Mesendoderm (in vitro differentiated cells): ENCODE data around the gene KYAT1.

Source experiments
- DNase-seq: peaks from one replicate; pipeline ENCODE4 v3.0.0; 2013
- H2AK5ac ChIP-seq: 2 replicates; pipeline ENCODE4 v1.6.1; 2013; ENCODE audit warnings: low read length, inconsistent platforms
- H2BK120ac ChIP-seq: 2 replicates; pipeline ENCODE4 v1.6.1; 2013; ENCODE audit warnings: low read depth, mild to moderate bottlenecking, low read length, moderate library complexity, mixed read lengths
- H2BK15ac ChIP-seq: replicated peaks from 2 replicates; pipeline ENCODE4 v1.6.1; 2013; ENCODE audit warnings: low read depth, mild to moderate bottlenecking, moderate library complexity
- H2BK5ac ChIP-seq: 2 replicates; pipeline ENCODE4 v1.6.1; 2013; ENCODE audit warnings: low read length, inconsistent platforms
- H3K18ac ChIP-seq: 2 replicates; pipeline ENCODE4 v1.6.1; 2013; ENCODE audit warnings: mild to moderate bottlenecking, low read length, mixed read lengths
- H3K23ac ChIP-seq: one replicate; pipeline ENCODE4 v1.6.1; 2013; ENCODE audit warnings: low read length
- H3K27ac ChIP-seq: 2 replicates; pipeline ENCODE4 v1.5.1; 2013; ENCODE audit warnings: low read depth, mild to moderate bottlenecking, inconsistent platforms, low read length, moderate library complexity
- H3K27me3 ChIP-seq: 2 replicates; pipeline ENCODE4 v1.6.1; 2013; ENCODE audit warnings: low read length, control low read depth, mild to moderate bottlenecking, inconsistent platforms; ENCODE audit not compliant: insufficient read depth, poor library complexity
- H3K36me3 ChIP-seq: 2 replicates; pipeline ENCODE4 v1.6.1; 2013; ENCODE audit warnings: low read length, inconsistent platforms; ENCODE audit not compliant: control insufficient read depth, insufficient read depth
- H3K4ac ChIP-seq: one replicate; pipeline ENCODE4 v1.6.1; 2013; ENCODE audit warnings: low read depth, mild to moderate bottlenecking, low read length, moderate library complexity
- H3K4me1 ChIP-seq: 2 replicates; pipeline ENCODE4 v1.6.1; 2013; ENCODE audit warnings: low read depth, low read length, inconsistent platforms; ENCODE audit not compliant: control insufficient read depth
- H3K4me2 ChIP-seq: 2 replicates; pipeline ENCODE4 v1.6.1; 2013; ENCODE audit warnings: low read length
- H3K4me3 ChIP-seq: 2 replicates; pipeline ENCODE4 v1.5.1; 2013; ENCODE audit warnings: mild to moderate bottlenecking, low read length
- H3K56ac ChIP-seq: one replicate; pipeline ENCODE4 v1.6.1; 2013; ENCODE audit warnings: low read length
- H3K79me1 ChIP-seq: 2 replicates; pipeline ENCODE4 v1.6.1; 2013; ENCODE audit warnings: low read length, inconsistent platforms
- H3K79me2 ChIP-seq: 2 replicates; pipeline ENCODE4 v1.6.1; 2013; ENCODE audit warnings: mild to moderate bottlenecking, low read length; ENCODE audit not compliant: control insufficient read depth, insufficient read depth
- H3K9ac ChIP-seq: 2 replicates; pipeline ENCODE4 v1.6.1; 2013; ENCODE audit warnings: low read length, inconsistent platforms
- H4K5ac ChIP-seq: one replicate; pipeline ENCODE4 v1.6.1; 2013; ENCODE audit warnings: low read length
- H4K8ac ChIP-seq: one replicate; pipeline ENCODE4 v1.6.1; 2013; ENCODE audit warnings: low read depth, mild to moderate bottlenecking, control low read depth, low read length, moderate library complexity
- WGBS: extraction: QIAGEN DNeasy Blood & Tissue Kit; methylation state at CpG from one replicate; pipeline ENCODE4 v1.1.7; 2013; ENCODE audit warnings: low lambda C conversion rate, missing lambda C conversion rate; ENCODE audit not compliant: insufficient coverage; ENCODE audit errors: extremely low coverage; 5-methylcytosine and 5-hydroxymethylcytosine counted together

Gene KYAT1

GRCh38 chr9:128916745-128917144 lies 35.0 kb upstream of the KYAT1 start:
- Histone ChIP-seq H4K5ac (no peak overlapping the region), H3K4me3 (no peak overlapping the region), H3K23ac (no peak overlapping the region), H3K27ac (no peak overlapping the region), H3K9ac (no peak overlapping the region), H3K18ac (no peak overlapping the region), H2BK5ac (no peak overlapping the region), H3K56ac (no peak overlapping the region), H2BK15ac (no peak overlapping the region), H3K4me2 (no peak overlapping the region), H4K8ac (no peak overlapping the region), H3K4me1 (peaks cover 4% of the 10 kb centered on the region), H3K4ac (no peak overlapping the region), H2BK120ac (no peak overlapping the region), H3K79me1 (peaks cover 15% of the 10 kb centered on the region), H3K36me3 (peaks cover 4% of the 10 kb centered on the region), H2AK5ac (no peak overlapping the region), H3K27me3 (no peaks in the 10 kb centered on the region), H3K79me2 (peaks cover 18% of the 10 kb centered on the region)
- no peak for DNase-seq
- WGBS, result no CpG with 5 or more reads among the region's 11 CpGs

- Histone ChIP-seq H3K18ac (no peak overlapping the region), H2BK5ac (no peak overlapping the region), H3K56ac (no peak overlapping the region), H4K8ac (no peak overlapping the region), H3K36me3 (peaks cover 4% of the 10 kb centered on the region), H3K4me1 (peaks cover 4% of the 10 kb centered on the region), H2AK5ac (no peak overlapping the region), H3K4me2 (no peak overlapping the region), H3K79me2 (peaks cover 18% of the 10 kb centered on the region), H2BK15ac (no peak overlapping the region), H3K4me3 (no peak overlapping the region), H2BK120ac (no peak overlapping the region), H3K27ac (no peak overlapping the region), H3K27me3 (no peaks in the 10 kb centered on the region), H4K5ac (no peak overlapping the region), H3K23ac (no peak overlapping the region), H3K79me1 (peaks cover 16% of the 10 kb centered on the region), H3K9ac (no peak overlapping the region), H3K4ac (no peak overlapping the region)
- no peak for DNase-seq
- WGBS, result no CpG with 5 or more reads among the region's 18 CpGs
Observed at GRCh38 chr9:128916204-128916603, 34.5 kb upstream of the KYAT1 start.

GRCh38 chr9:128913995-128914772 lies 32.4 kb upstream of the KYAT1 start:
- no peak overlapping the region for H2BK5ac ChIP-seq
- no peak overlapping the region for H3K4me2 ChIP-seq
- peaks cover 22% of the 10 kb centered on the region for H3K79me1 ChIP-seq
- peaks cover 18% of the 10 kb centered on the region for H3K79me2 ChIP-seq
- H2BK120ac ChIP-seq, result no peak overlapping the region
- WGBS, result no CpG with 5 or more reads among the region's 23 CpGs
- no peak overlapping the region for H3K23ac ChIP-seq
- H3K27me3 ChIP-seq, result no peaks in the 10 kb centered on the region
- peaks cover 9% of the 10 kb centered on the region for H3K4me1 ChIP-seq
- H4K5ac ChIP-seq, result no peak overlapping the region
- H3K4me3 ChIP-seq, result no peak overlapping the region
- H2BK15ac ChIP-seq, result no peak overlapping the region
- H3K36me3 ChIP-seq, result peaks cover 4% of the 10 kb centered on the region
- no peak overlapping the region for H3K9ac ChIP-seq
- no peak overlapping the region for H3K18ac ChIP-seq
- H2AK5ac ChIP-seq, result no peak overlapping the region
- no peak for DNase-seq
- no peak overlapping the region for H4K8ac ChIP-seq
- no peak overlapping the region for H3K56ac ChIP-seq
- H3K4ac ChIP-seq, result no peak overlapping the region
- no peak overlapping the region for H3K27ac ChIP-seq

- Histone ChIP-seq H3K56ac (peak overlapping the region; percentile 37), H3K4me1 (peaks cover 9% of the 10 kb centered on the region), H2BK15ac (no peak overlapping the region), H3K79me2 (peaks cover 20% of the 10 kb centered on the region), H3K36me3 (peaks cover 12% of the 10 kb centered on the region), H3K4me3 (no peak overlapping the region), H3K27me3 (no peaks in the 10 kb centered on the region), H3K18ac (no peak overlapping the region), H2BK5ac (peak overlapping the region; percentile 10), H3K9ac (no peak overlapping the region), H3K4me2 (no peak overlapping the region), H3K23ac (peak overlapping the region; percentile 51), H3K4ac (no peak overlapping the region), H4K5ac (no peak overlapping the region), H2AK5ac (no peak overlapping the region), H2BK120ac (no peak overlapping the region), H3K27ac (no peak overlapping the region), H4K8ac (no peak overlapping the region), H3K79me1 (peaks cover 26% of the 10 kb centered on the region)
- no peak for DNase-seq
- WGBS, result no CpG with 5 or more reads among the region's 15 CpGs
Observed at GRCh38 chr9:128913048-128913900, 31.5 kb upstream of the KYAT1 start.

GRCh38 chr9:128912270-128912853 lies 30.6 kb upstream of the KYAT1 start:
- peak overlapping the region; percentile 64 for H3K27ac ChIP-seq
- DNase-seq, result peak; percentile 92
- no CpG with 5 or more reads among the region's 15 CpGs for WGBS

More at GRCh38 chr9:128912270-128912853, 30.6 kb upstream of the KYAT1 start:
- peak overlapping the region; percentile 3 for H3K18ac ChIP-seq
- H3K9ac ChIP-seq, result no peak overlapping the region
- no peak overlapping the region for H3K4me3 ChIP-seq
- H3K36me3 ChIP-seq, result peaks cover 17% of the 10 kb centered on the region
- no peak overlapping the region for H4K8ac ChIP-seq
- no peak overlapping the region for H2BK15ac ChIP-seq
- H3K4me2 ChIP-seq, result no peak overlapping the region
- peak overlapping the region; percentile 1 for H3K56ac ChIP-seq
- peaks cover 28% of the 10 kb centered on the region for H3K79me1 ChIP-seq
- no peak overlapping the region for H2BK5ac ChIP-seq
- H2AK5ac ChIP-seq, result no peak overlapping the region
- no peaks in the 10 kb centered on the region for H3K27me3 ChIP-seq
- no peak overlapping the region for H3K23ac ChIP-seq
- no peak overlapping the region for H4K5ac ChIP-seq
- peaks cover 9% of the 10 kb centered on the region for H3K4me1 ChIP-seq
- H3K79me2 ChIP-seq, result peaks cover 20% of the 10 kb centered on the region
- no peak overlapping the region for H2BK120ac ChIP-seq
- no peak overlapping the region for H3K4ac ChIP-seq
